HG03135 (cell line): ENCODE data around the gene PSMC4.

Experiments used
- ATAC-seq: cut with Tn5 transposase; IDR thresholded peaks from one replicate; pipeline ENCODE4 v1.9.1; 2021; ENCODE audit warnings: mild to moderate bottlenecking, moderate library complexity; ENCODE audit not compliant: unreplicated experiment

Gene PSMC4

GRCh38 chr19:39987167-39987566, 16.2 kb downstream of the PSMC4 start:
- no peak for ATAC-seq

GRCh38 chr19:39987596-39987995, 16.6 kb downstream of the PSMC4 start:
- no peak for ATAC-seq

GRCh38 chr19:39993605-39994004, 22.6 kb downstream of the PSMC4 start:
- no peak for ATAC-seq

- no peak for ATAC-seq
Observed at GRCh38 chr19:39994361-39994760, 23.4 kb downstream of the PSMC4 start.

- ATAC-seq, result no peak
Observed at GRCh38 chr19:39995794-39996193, 24.8 kb downstream of the PSMC4 start.

GRCh38 chr19:39996218-39996810, 25.3 kb downstream of the PSMC4 start:
- ATAC-seq, result peak; percentile 26

GRCh38 chr19:39996811-39997637, 26.1 kb downstream of the PSMC4 start, which contains the start of gene ZNF546:
Gene ZNF546, plus strand, starts transcription at chr19:39997060. Its CDS starts 1,267 bp downstream, at chr19:39998327.
- peak; percentile 86 for ATAC-seq

GRCh38 chr19:39997638-39998216, 26.8 kb downstream of the PSMC4 start:
- no peak for ATAC-seq

- no peak for ATAC-seq
Observed at GRCh38 chr19:39998501-39998900, 27.5 kb downstream of the PSMC4 start.

GRCh38 chr19:40005691-40006272, 34.8 kb downstream of the PSMC4 start:
- ATAC-seq, result no peak

- no peak for ATAC-seq
Observed at GRCh38 chr19:40006273-40006691, 35.3 kb downstream of the PSMC4 start.

- ATAC-seq, result no peak
Observed at GRCh38 chr19:40009674-40010073, 38.7 kb downstream of the PSMC4 start.

- no peak for ATAC-seq
Observed at GRCh38 chr19:40013991-40014390, 43.0 kb downstream of the PSMC4 start.

GRCh38 chr19:40023969-40024368, 53.0 kb downstream of the PSMC4 start:
- ATAC-seq, result no peak

- no peak for ATAC-seq
Observed at GRCh38 chr19:40025938-40026596, 55.1 kb downstream of the PSMC4 start.

- ATAC-seq, result no peak
Observed at GRCh38 chr19:40026597-40026970, 55.6 kb downstream of the PSMC4 start.
